Epithelial cell of proximal tubule (primary cell): Measurements from ENCODE around the gene DMWD. TPM values are rescaled to one million over a fixed set of nuclear protein-coding genes. Genes with fewer than 3 reads are reported as not detected.

ENCODE experiments used
- DNase-seq: peaks from one replicate; pipeline ENCODE4 v3.0.0-alpha.2; 2011; ENCODE audit warnings: low read depth
- H3K4me3 ChIP-seq: 2 replicates; pipeline ENCODE4 v1.5.1; 2011; ENCODE audit warnings: low read depth, mild to moderate bottlenecking, low read length
- CTCF ChIP-seq: conservative IDR thresholded peaks from 2 replicates; pipeline ENCODE4 v1.5.1; 2012; ENCODE audit warnings: low read depth, mild to moderate bottlenecking, low read length
- total RNA-seq: library from RNA; depleted of rRNA; stranded (reverse); fragments of >200 nt; gene quantifications from 2 replicates; pipeline ENCODE4 v1.2.3, GENCODE V29; 2015

Gene DMWD
- total RNA-seq, 1 donor from 2014 or later = 35.7 TPM

- no peak for TF ChIP-seq CTCF
- no peak within 1 kb of the TSS for H3K4me3 ChIP-seq
- no peak for DNase-seq
These were observed 10.4 kb downstream of the DMWD start, which contains the start of gene DMPK for GRCh38 chr19:45782162-45782691. Gene DMPK (minus strand): TSS chr19:45782490. CDS start chr19:45782352, 138 bp downstream.

GRCh38 chr19:45781214-45782161 is 11.2 kb downstream of the DMWD start:
- no peak overlapping the region for H3K4me3 ChIP-seq

GRCh38 chr19:45780448-45781213 is 12.0 kb downstream of the DMWD start:
- no peak for DNase-seq
- TF ChIP-seq CTCF = no peak
- H3K4me3 ChIP-seq = no peak overlapping the region

More at GRCh38 chr19:45781214-45782161, 11.2 kb downstream of the DMWD start:
- no peak for TF ChIP-seq CTCF
- no peak for DNase-seq

- no peak overlapping the region for H3K4me3 ChIP-seq
- no peak for DNase-seq
These were observed 12.5 kb downstream of the DMWD start for GRCh38 chr19:45780146-45780447.

GRCh38 chr19:45779231-45780145 is 13.2 kb downstream of the DMWD start:
- no peak for DNase-seq
- peak; percentile 68 for TF ChIP-seq CTCF
- H3K4me3 ChIP-seq = peak overlapping the region; percentile 39

More at GRCh38 chr19:45780146-45780447, 12.5 kb downstream of the DMWD start:
- TF ChIP-seq CTCF = no peak

GRCh38 chr19:45778010-45778661 is 14.5 kb downstream of the DMWD start:
- no peak overlapping the region for H3K4me3 ChIP-seq
- TF ChIP-seq CTCF = no peak
- no peak for DNase-seq
